Measurements from ENCODE around the gene NCKAP5.

NCKAP5 gene

DNA sequence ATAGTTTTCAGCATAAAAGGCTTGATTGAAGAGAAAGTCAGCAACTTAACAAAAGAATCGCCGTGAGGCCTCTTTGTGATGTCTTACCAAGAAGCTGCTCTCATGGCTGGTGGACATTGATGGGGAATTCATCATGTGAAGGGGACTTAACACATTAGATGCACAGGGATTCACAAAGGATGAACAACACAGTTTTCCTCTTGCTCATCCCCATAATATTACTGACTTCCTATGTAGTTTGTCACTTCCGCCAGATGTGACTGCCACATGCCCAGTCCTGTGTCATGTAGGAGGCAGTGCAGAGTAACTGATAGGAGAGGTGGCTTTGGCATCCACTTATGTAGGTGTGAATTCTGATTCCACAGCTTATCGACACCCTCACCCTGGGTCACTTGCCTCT is 665.6 kb downstream of the NCKAP5 start:
- no peak for DNase-seq
- H3K4me1 ChIP-seq (ENCODE audit: control extremely low read depth in 1 of 4, control insufficient read depth in 4 of 4, insufficient read depth in 4 of 4, low read length in 3 of 4) = no peaks in the 10 kb centered on the region
- H3K4me3 ChIP-seq (ENCODE audit: control insufficient read depth in 1 of 7, extremely low read depth in 1 of 7, insufficient read depth in 4 of 7, low read depth in 2 of 7, low read length in 6 of 7) = no peak overlapping the region
- CTCF ChIA-PET = no interaction called here
- no peaks in the 10 kb centered on the region for H3K9me3 ChIP-seq (ENCODE audit: control extremely low read depth in 1 of 5, control insufficient read depth in 4 of 5, insufficient read depth in 2 of 5, low read depth in 1 of 5, low read length in 4 of 5)
- POLR2A ChIA-PET = no interaction called here
- H3K27me3 ChIP-seq (replicated peaks in 2 of 5; ENCODE audit: control insufficient read depth in 4 of 5, insufficient read depth in 5 of 5, low read length in 4 of 5) = no peaks in the 10 kb centered on the region
- WGBS (ENCODE audit: insufficient coverage) = no CpG with 5 or more reads among the region's 4 CpGs
- no peak overlapping the region for H3K27ac ChIP-seq (ENCODE audit: insufficient read depth in 1 of 2, low read depth in 1 of 2, low read length in 2 of 2, poor library complexity in 1 of 2, severe bottlenecking in 2 of 2)
- no peaks in the 10 kb centered on the region for H3K36me3 ChIP-seq (ENCODE audit: control insufficient read depth in 4 of 4, insufficient read depth in 4 of 4, low read length in 3 of 4)

DNA sequence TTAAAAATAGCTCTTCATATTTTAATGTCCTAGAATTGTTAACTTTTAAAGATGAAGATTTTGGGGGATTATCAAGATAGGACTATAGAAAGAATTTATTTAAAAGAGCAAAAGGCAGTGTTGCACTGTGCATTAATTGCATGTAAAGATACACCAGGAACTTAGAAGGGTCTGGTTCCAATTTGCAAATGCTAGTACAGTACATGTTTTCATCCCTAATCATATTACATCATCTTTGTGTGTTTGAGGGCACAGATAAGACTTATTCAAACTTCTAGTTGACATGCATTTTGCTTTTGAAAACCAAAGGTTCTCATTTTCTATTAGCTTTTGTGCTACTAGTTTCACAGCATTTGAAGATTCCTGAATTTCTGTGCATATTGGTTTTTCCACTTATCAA is 666.6 kb downstream of the NCKAP5 start:
- no peaks in the 10 kb centered on the region for H3K36me3 ChIP-seq (ENCODE audit: control insufficient read depth in 4 of 4, insufficient read depth in 4 of 4, low read length in 3 of 4)
- POLR2A ChIA-PET = no interaction called here
- no peak overlapping the region for H3K27ac ChIP-seq (ENCODE audit: insufficient read depth in 1 of 2, low read depth in 1 of 2, low read length in 2 of 2, poor library complexity in 1 of 2, severe bottlenecking in 2 of 2)
- no peak for DNase-seq
- no peak overlapping the region for H3K4me3 ChIP-seq (ENCODE audit: control insufficient read depth in 1 of 7, extremely low read depth in 1 of 7, insufficient read depth in 4 of 7, low read depth in 2 of 7, low read length in 6 of 7)
- no peaks in the 10 kb centered on the region for H3K4me1 ChIP-seq (ENCODE audit: control extremely low read depth in 1 of 4, control insufficient read depth in 4 of 4, insufficient read depth in 4 of 4, low read length in 3 of 4)
- no peaks in the 10 kb centered on the region for H3K27me3 ChIP-seq (replicated peaks in 2 of 5; ENCODE audit: control insufficient read depth in 4 of 5, insufficient read depth in 5 of 5, low read length in 4 of 5)
- H3K9me3 ChIP-seq (ENCODE audit: control extremely low read depth in 1 of 5, control insufficient read depth in 4 of 5, insufficient read depth in 2 of 5, low read depth in 1 of 5, low read length in 4 of 5) = no peaks in the 10 kb centered on the region
- CTCF ChIA-PET = no interaction called here

DNA sequence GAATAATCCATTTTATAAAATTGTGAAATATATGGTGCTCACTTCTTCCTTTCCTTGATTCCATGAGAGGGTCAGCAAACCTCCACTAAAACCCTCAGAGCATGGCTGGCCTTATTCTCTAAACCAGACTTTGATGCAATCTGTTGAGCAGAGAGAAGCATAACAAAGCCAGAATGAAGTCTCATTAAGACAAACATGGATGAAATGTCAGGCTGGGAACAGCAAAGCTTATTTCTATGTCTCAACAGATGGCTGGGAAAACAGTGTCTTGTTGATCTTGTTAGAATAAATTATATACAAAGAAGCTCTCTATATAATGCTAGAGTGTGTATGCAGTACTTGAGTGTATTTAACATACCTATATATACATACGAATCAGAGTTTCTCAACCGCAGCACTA is 671.2 kb downstream of the NCKAP5 start:
- no CpG with 5 or more reads among the region's 2 CpGs for WGBS (ENCODE audit: insufficient coverage)
- H3K4me1 ChIP-seq (ENCODE audit: control extremely low read depth in 1 of 4, control insufficient read depth in 4 of 4, insufficient read depth in 4 of 4, low read length in 3 of 4) = no peaks in the 10 kb centered on the region
- H3K27ac ChIP-seq (ENCODE audit: insufficient read depth in 1 of 2, low read depth in 1 of 2, low read length in 2 of 2, poor library complexity in 1 of 2, severe bottlenecking in 2 of 2) = no peak overlapping the region
- H3K4me3 ChIP-seq (ENCODE audit: control insufficient read depth in 1 of 7, extremely low read depth in 1 of 7, insufficient read depth in 4 of 7, low read depth in 2 of 7, low read length in 6 of 7) = no peak overlapping the region
- DNase-seq = no peak
- CTCF ChIA-PET = no interaction called here
- H3K36me3 ChIP-seq (ENCODE audit: control insufficient read depth in 4 of 4, insufficient read depth in 4 of 4, low read length in 3 of 4) = no peaks in the 10 kb centered on the region
- POLR2A ChIA-PET = no interaction called here
- no peaks in the 10 kb centered on the region for H3K27me3 ChIP-seq (replicated peaks in 2 of 5; ENCODE audit: control insufficient read depth in 4 of 5, insufficient read depth in 5 of 5, low read length in 4 of 5)
- H3K9me3 ChIP-seq (ENCODE audit: control extremely low read depth in 1 of 5, control insufficient read depth in 4 of 5, insufficient read depth in 2 of 5, low read depth in 1 of 5, low read length in 4 of 5) = no peaks in the 10 kb centered on the region

DNA sequence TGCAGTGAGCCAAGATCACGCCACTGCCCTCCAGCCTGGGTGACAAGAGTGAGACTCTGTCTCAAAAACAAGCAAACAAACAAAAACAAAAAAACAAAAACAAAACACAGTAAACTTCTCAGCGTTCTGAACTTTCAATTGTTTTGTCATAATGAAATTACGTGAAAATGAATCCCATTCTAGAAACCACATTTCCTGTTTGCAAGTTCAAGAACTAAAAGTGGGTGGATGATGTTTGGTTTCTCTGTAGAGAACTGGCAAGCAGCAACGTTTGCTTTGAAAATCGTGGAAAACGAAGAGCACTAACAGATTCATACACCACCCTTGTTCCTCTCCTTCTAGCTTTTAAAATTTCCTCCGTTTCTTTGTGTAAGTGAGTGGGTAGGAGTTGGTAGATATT is 672.2 kb downstream of the NCKAP5 start:
- Histone ChIP-seq H3K27me3 (replicated peaks in 2 of 5; ENCODE audit: control insufficient read depth in 4 of 5, insufficient read depth in 5 of 5, low read length in 4 of 5) (no peaks in the 10 kb centered on the region), H3K36me3 (ENCODE audit: control insufficient read depth in 4 of 4, insufficient read depth in 4 of 4, low read length in 3 of 4) (no peaks in the 10 kb centered on the region), H3K4me1 (ENCODE audit: control extremely low read depth in 1 of 4, control insufficient read depth in 4 of 4, insufficient read depth in 4 of 4, low read length in 3 of 4) (no peaks in the 10 kb centered on the region), H3K9me3 (ENCODE audit: control extremely low read depth in 1 of 5, control insufficient read depth in 4 of 5, insufficient read depth in 2 of 5, low read depth in 1 of 5, low read length in 4 of 5) (no peaks in the 10 kb centered on the region), H3K4me3 (ENCODE audit: control insufficient read depth in 1 of 7, extremely low read depth in 1 of 7, insufficient read depth in 4 of 7, low read depth in 2 of 7, low read length in 6 of 7) (no peak overlapping the region), H3K27ac (ENCODE audit: insufficient read depth in 1 of 2, low read depth in 1 of 2, low read length in 2 of 2, poor library complexity in 1 of 2, severe bottlenecking in 2 of 2) (no peak overlapping the region)
- ChIA-PET POLR2A (no interaction called here), CTCF (no interaction called here)
- no peak for DNase-seq
- 80% methylated on average over 1 of the region's 7 CpGs for WGBS (ENCODE audit: insufficient coverage)

DNA sequence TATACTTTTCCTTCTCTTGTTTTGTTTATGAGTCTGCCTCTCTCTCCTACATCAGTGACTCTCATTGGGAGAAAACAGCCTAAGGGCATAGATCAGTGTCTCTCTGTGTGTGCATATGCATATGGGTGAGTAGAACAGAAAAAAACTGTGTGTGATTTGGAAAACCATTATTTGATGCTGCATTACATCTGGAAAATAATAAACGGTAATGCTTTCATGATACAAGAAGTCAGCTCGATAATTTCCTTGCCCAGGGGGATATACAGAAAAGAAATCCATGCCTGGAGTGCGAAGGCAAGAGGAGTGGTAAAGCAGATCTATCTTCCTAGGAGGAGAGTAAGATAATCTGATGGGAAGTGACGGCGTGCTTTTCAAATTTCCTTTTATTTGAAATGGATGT is 676.8 kb downstream of the NCKAP5 start:
- ChIA-PET CTCF (no interaction called here), POLR2A (no interaction called here)
- no peak overlapping the region for H3K4me3 ChIP-seq (ENCODE audit: control insufficient read depth in 1 of 7, extremely low read depth in 1 of 7, insufficient read depth in 4 of 7, low read depth in 2 of 7, low read length in 6 of 7)
- WGBS (ENCODE audit: insufficient coverage) = 98% methylated on average over 4 of the region's 5 CpGs
- no peaks in the 10 kb centered on the region for H3K36me3 ChIP-seq (ENCODE audit: control insufficient read depth in 4 of 4, insufficient read depth in 4 of 4, low read length in 3 of 4)
- H3K4me1 ChIP-seq (ENCODE audit: control extremely low read depth in 1 of 4, control insufficient read depth in 4 of 4, insufficient read depth in 4 of 4, low read length in 3 of 4) = no peaks in the 10 kb centered on the region
- H3K27me3 ChIP-seq (replicated peaks in 2 of 5; ENCODE audit: control insufficient read depth in 4 of 5, insufficient read depth in 5 of 5, low read length in 4 of 5) = no peaks in the 10 kb centered on the region
- no peaks in the 10 kb centered on the region for H3K9me3 ChIP-seq (ENCODE audit: control extremely low read depth in 1 of 5, control insufficient read depth in 4 of 5, insufficient read depth in 2 of 5, low read depth in 1 of 5, low read length in 4 of 5)
- DNase-seq = no peak
- H3K27ac ChIP-seq (ENCODE audit: insufficient read depth in 1 of 2, low read depth in 1 of 2, low read length in 2 of 2, poor library complexity in 1 of 2, severe bottlenecking in 2 of 2) = no peak overlapping the region

DNA sequence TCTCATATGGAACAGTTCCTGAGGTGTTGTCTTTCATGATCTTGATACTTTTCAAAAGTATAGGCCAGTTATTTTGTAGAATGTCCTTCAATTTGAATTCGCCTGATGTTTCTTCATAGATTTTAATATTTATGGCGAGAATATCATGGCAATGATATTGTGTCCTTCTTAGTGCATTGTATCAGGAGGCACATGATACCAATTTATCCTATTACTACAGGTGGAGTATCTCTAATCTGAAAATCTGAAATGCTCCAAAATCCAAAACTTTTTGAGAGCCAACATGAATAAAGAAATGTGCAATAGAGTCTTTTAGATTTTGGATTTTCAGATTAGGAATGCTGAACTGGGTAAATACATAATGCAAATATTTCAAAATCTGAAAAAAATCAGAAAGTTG is 681.7 kb downstream of the NCKAP5 start:
- Histone ChIP-seq H3K36me3 (ENCODE audit: control insufficient read depth in 4 of 4, insufficient read depth in 4 of 4, low read length in 3 of 4) (no peaks in the 10 kb centered on the region), H3K9me3 (ENCODE audit: control extremely low read depth in 1 of 5, control insufficient read depth in 4 of 5, insufficient read depth in 2 of 5, low read depth in 1 of 5, low read length in 4 of 5) (no peaks in the 10 kb centered on the region), H3K4me1 (ENCODE audit: control extremely low read depth in 1 of 4, control insufficient read depth in 4 of 4, insufficient read depth in 4 of 4, low read length in 3 of 4) (no peaks in the 10 kb centered on the region), H3K27me3 (replicated peaks in 2 of 5; ENCODE audit: control insufficient read depth in 4 of 5, insufficient read depth in 5 of 5, low read length in 4 of 5) (no peaks in the 10 kb centered on the region), H3K4me3 (ENCODE audit: control insufficient read depth in 1 of 7, extremely low read depth in 1 of 7, insufficient read depth in 4 of 7, low read depth in 2 of 7, low read length in 6 of 7) (no peak overlapping the region), H3K27ac (ENCODE audit: insufficient read depth in 1 of 2, low read depth in 1 of 2, low read length in 2 of 2, poor library complexity in 1 of 2, severe bottlenecking in 2 of 2) (no peak overlapping the region)
- no peak for DNase-seq
- no CpG with 5 or more reads among the region's 2 CpGs for WGBS (ENCODE audit: insufficient coverage)
- ChIA-PET CTCF (no interaction called here), POLR2A (no interaction called here)

DNA sequence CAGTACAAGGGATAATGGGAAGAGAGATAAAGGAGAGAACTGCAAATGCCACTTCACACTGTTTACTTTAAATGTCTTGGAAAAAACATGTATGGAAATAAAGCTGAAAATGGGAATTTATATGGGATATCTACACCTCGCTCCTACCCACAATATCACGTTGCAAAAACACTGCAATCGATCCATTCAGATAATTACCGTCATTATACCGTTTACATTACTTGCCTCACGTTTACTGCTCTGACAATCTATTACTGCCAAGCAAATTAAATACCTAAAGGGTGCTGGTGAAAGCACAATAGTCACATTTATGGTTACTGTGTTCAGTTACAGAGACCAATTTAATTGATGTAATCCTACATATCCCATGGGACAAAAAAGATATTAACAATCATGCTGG is 683.6 kb downstream of the NCKAP5 start:
- DNase-seq = no peak
- WGBS (ENCODE audit: insufficient coverage) = 100% methylated on average over 1 of the region's 6 CpGs
- CTCF ChIA-PET = no interaction called here
- Histone ChIP-seq H3K27ac (ENCODE audit: insufficient read depth in 1 of 2, low read depth in 1 of 2, low read length in 2 of 2, poor library complexity in 1 of 2, severe bottlenecking in 2 of 2) (no peak overlapping the region), H3K4me3 (ENCODE audit: control insufficient read depth in 1 of 7, extremely low read depth in 1 of 7, insufficient read depth in 4 of 7, low read depth in 2 of 7, low read length in 6 of 7) (no peak overlapping the region), H3K27me3 (replicated peaks in 2 of 5; ENCODE audit: control insufficient read depth in 4 of 5, insufficient read depth in 5 of 5, low read length in 4 of 5) (no peaks in the 10 kb centered on the region), H3K36me3 (ENCODE audit: control insufficient read depth in 4 of 4, insufficient read depth in 4 of 4, low read length in 3 of 4) (no peaks in the 10 kb centered on the region), H3K9me3 (ENCODE audit: control extremely low read depth in 1 of 5, control insufficient read depth in 4 of 5, insufficient read depth in 2 of 5, low read depth in 1 of 5, low read length in 4 of 5) (no peaks in the 10 kb centered on the region), H3K4me1 (ENCODE audit: control extremely low read depth in 1 of 4, control insufficient read depth in 4 of 4, insufficient read depth in 4 of 4, low read length in 3 of 4) (no peaks in the 10 kb centered on the region)
- POLR2A ChIA-PET = no interaction called here

DNA sequence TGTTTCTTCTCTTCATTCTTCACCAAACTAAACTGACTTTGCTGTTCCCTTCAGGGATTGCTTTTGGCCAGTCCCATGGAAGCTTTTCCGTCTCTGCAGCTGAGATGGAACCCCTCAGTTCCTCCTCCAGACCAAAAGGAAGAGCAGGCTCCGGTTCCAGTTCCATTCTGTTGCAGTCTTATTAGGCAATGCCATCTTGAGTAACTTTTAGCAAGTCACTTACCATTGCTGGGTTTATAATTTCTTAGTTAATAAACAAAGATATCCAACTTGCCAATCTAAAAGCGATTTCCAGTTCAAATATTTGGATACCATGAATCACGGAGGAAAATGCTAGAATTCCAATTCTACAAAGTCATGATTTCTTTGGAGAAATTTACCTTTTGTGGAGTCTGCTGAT is 684.0 kb downstream of the NCKAP5 start:
- H3K9me3 ChIP-seq (ENCODE audit: control extremely low read depth in 1 of 5, control insufficient read depth in 4 of 5, insufficient read depth in 2 of 5, low read depth in 1 of 5, low read length in 4 of 5) = no peaks in the 10 kb centered on the region
- ChIA-PET CTCF (no interaction called here), POLR2A (no interaction called here)
- H3K27me3 ChIP-seq (replicated peaks in 2 of 5; ENCODE audit: control insufficient read depth in 4 of 5, insufficient read depth in 5 of 5, low read length in 4 of 5) = no peaks in the 10 kb centered on the region
- no peak overlapping the region for H3K4me3 ChIP-seq (ENCODE audit: control insufficient read depth in 1 of 7, extremely low read depth in 1 of 7, insufficient read depth in 4 of 7, low read depth in 2 of 7, low read length in 6 of 7)
- no peaks in the 10 kb centered on the region for H3K36me3 ChIP-seq (ENCODE audit: control insufficient read depth in 4 of 4, insufficient read depth in 4 of 4, low read length in 3 of 4)
- H3K4me1 ChIP-seq (ENCODE audit: control extremely low read depth in 1 of 4, control insufficient read depth in 4 of 4, insufficient read depth in 4 of 4, low read length in 3 of 4) = no peaks in the 10 kb centered on the region
- DNase-seq = no peak
- no peak overlapping the region for H3K27ac ChIP-seq (ENCODE audit: insufficient read depth in 1 of 2, low read depth in 1 of 2, low read length in 2 of 2, poor library complexity in 1 of 2, severe bottlenecking in 2 of 2)
- 100% methylated on average over 1 of the region's 4 CpGs for WGBS (ENCODE audit: insufficient coverage)

All from common myeloid progenitor, CD34-positive (primary cell).